Measurements from ENCODE around the gene CDK5RAP1. TPM values are rescaled to one million over a fixed set of nuclear protein-coding genes. Genes with fewer than 3 reads are reported as not detected.

The CDK5RAP1 gene
- total RNA-seq, 1 donor from 2014 or later: 39.8 TPM

DNA sequence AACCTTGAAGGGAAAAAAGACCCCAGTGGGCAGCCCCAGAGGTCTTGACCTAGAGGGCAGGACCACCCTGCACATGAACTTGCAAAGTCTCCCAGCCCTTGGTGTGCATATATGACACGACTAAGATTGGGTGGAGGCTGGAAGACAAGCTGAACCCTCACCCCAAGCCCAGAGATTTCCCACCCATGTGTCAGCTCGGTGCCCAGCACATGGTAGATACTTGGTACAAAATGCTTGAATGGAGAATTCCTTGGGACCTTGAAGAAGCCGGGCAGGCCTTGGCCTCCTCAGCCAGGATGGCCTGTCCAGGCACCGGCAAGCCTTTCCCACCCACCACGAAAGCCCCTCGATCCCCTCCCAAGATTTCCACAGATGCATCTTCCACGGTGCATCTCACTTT, 67.7 kb downstream of the CDK5RAP1 start:
- peaks cover 30% of the 10 kb centered on the region for H3K27me3 Mint-ChIP-seq (ENCODE audit: low read depth)
- H3K9me3 Mint-ChIP-seq: no peaks in the 10 kb centered on the region
- H3K27ac Mint-ChIP-seq: no peak overlapping the region
- H3K4me3 Mint-ChIP-seq: no peak overlapping the region
- H3K4me1 Mint-ChIP-seq: no peaks in the 10 kb centered on the region
- TF ChIP-seq, protein P1, sequence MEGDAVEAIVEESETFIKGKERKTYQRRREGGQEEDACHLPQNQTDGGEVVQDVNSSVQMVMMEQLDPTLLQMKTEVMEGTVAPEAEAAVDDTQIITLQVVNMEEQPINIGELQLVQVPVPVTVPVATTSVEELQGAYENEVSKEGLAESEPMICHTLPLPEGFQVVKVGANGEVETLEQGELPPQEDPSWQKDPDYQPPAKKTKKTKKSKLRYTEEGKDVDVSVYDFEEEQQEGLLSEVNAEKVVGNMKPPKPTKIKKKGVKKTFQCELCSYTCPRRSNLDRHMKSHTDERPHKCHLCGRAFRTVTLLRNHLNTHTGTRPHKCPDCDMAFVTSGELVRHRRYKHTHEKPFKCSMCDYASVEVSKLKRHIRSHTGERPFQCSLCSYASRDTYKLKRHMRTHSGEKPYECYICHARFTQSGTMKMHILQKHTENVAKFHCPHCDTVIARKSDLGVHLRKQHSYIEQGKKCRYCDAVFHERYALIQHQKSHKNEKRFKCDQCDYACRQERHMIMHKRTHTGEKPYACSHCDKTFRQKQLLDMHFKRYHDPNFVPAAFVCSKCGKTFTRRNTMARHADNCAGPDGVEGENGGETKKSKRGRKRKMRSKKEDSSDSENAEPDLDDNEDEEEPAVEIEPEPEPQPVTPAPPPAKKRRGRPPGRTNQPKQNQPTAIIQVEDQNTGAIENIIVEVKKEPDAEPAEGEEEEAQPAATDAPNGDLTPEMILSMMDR (IDR thresholded peaks at IDR 0.05; ENCODE audit: unreplicated experiment): no peak
- DNase-seq (ENCODE audit: low spot score in 2 of 2, unreplicated experiment in 2 of 2): no peak
- H3K36me3 Mint-ChIP-seq: no peaks in the 10 kb centered on the region

DNA sequence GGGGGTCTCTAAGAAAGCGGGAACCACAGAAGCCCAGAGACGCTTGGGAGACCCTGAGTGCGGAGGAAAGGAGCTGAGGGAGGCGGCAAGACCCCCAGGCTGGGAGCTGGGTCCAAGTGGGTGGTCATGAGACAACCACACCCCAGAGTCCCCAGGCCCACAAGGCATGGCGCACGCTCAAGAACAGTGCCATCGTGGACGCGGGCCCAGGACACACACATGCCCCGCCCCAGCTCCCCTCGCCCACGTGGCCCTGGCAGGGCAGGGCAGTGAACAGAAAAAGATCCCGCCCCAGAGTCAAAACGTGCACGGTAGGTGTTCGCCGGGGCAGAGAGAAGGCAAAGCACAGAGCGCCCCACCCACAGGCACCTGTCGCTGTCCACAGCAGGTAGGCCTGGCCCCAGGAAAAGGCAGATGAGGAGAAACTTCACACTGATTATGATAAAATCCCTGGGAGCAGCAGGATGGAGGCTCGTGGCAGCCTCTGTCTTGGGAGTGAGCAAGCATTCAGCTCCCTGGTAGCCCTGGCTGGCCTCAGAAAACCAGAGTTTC, 68.3 kb downstream of the CDK5RAP1 start:
- no peaks in the 10 kb centered on the region for H3K36me3 Mint-ChIP-seq
- H3K4me1 Mint-ChIP-seq: no peaks in the 10 kb centered on the region
- DNase-seq (ENCODE audit: low spot score in 2 of 2, unreplicated experiment in 2 of 2): no peak
- no peak overlapping the region for H3K4me3 Mint-ChIP-seq
- H3K27me3 Mint-ChIP-seq (ENCODE audit: low read depth): peaks cover 35% of the 10 kb centered on the region
- TF ChIP-seq, protein P1 (IDR thresholded peaks at IDR 0.05; ENCODE audit: unreplicated experiment): no peak
- no peaks in the 10 kb centered on the region for H3K9me3 Mint-ChIP-seq
- no peak overlapping the region for H3K27ac Mint-ChIP-seq

DNA sequence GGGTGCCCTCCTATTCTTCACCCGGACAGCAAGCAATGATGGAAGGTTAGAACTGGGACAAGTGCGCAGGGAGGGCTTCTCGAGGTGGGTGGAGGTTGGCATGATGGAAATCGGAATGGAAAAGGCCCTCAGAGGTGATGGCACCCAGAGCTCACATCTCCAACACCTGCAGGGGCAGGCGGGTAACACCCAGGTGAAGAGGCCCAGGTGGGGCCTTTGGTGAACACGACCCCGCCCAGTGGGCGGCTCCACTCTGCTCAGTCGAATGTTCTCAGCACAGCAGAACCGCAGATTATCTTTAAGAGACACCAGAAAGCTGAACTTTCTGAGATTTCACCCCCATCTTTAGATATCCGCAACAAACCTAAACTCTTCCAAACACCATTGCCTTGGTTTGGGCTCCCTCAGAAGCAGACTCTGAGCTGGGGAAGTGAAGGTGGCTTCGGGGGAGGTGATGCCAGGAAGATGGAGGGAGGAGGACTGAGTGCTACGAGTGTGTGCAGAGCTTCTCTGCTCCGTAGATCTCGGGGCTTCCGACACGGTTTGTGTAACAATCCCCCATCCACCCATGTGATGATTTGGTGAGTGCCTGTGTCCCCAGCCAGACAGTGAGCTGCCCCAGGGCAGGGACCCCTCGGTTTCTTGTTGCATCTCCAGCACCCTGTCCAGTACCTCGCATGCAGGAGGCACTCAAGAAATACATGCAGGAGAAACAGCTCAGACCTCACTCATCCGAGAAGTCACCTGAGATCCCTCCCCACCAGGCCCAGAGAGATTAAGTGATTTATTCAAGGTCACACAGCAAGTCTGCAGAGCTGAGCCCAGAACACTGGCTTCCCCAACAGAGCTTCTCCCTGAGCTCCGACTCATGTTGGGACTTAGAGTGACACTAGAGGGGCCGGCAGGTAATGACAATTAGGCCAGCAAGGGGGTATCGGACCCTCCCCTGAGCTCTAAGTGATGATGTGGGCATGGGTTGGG, 72.9 kb downstream of the CDK5RAP1 start:
- H3K36me3 Mint-ChIP-seq: no peaks in the 10 kb centered on the region
- no peak overlapping the region for H3K27ac Mint-ChIP-seq
- DNase-seq (ENCODE audit: low spot score in 2 of 2, unreplicated experiment in 2 of 2): no peak
- TF ChIP-seq, protein P1 (IDR thresholded peaks at IDR 0.05; ENCODE audit: unreplicated experiment): no peak
- H3K4me3 Mint-ChIP-seq: no peak overlapping the region
- H3K9me3 Mint-ChIP-seq: no peaks in the 10 kb centered on the region
- H3K4me1 Mint-ChIP-seq: no peaks in the 10 kb centered on the region
- peaks cover 31% of the 10 kb centered on the region for H3K27me3 Mint-ChIP-seq (ENCODE audit: low read depth)

DNA sequence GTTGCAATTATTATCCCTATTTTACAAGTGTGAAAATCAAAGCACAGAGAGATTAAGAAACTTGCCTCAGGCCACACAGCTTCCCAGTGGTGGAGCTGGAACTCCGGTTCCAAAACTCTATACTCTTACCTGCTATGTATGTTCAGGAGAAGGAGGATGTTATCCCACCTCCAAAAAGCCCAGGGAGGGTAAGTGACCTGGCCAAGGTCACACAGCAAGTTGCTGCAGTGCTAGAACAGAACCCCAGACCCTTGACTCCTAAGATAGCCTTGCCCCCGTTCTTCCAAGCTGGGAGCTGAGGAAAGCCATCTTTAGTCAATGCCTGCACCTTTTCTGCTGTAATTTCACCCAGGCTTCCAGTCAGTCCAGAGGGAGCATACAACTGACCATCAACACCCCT, 76.0 kb downstream of the CDK5RAP1 start:
- Mint-ChIP-seq H3K36me3 (no peaks in the 10 kb centered on the region), H3K4me3 (no peak overlapping the region), H3K4me1 (no peaks in the 10 kb centered on the region), H3K27me3 (ENCODE audit: low read depth) (peaks cover 36% of the 10 kb centered on the region), H3K27ac (no peak overlapping the region), H3K9me3 (no peaks in the 10 kb centered on the region)
- no peak for DNase-seq (ENCODE audit: low spot score in 2 of 2, unreplicated experiment in 2 of 2)
- TF ChIP-seq, protein P1 (IDR thresholded peaks at IDR 0.05; ENCODE audit: unreplicated experiment): no peak

DNA sequence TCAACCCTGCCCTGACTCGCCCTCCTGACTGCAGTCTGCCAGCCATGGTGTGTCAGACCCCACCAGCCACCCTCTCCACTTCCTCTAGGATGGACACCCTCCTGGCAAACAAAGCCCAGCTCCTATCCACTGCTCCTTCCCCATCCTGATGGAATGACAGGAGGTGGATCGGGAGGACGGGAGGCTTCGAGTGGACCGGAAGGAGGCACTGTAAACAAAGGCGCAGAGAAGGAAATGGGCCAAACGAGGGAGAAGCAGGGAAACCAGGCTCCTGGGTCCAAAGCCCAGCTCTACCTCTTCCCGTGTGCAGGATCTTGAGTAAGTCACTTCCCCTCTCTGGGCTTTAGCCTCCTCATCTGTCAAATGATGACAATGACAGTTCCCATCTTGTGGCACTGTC, 78.1 kb downstream of the CDK5RAP1 start:
- Mint-ChIP-seq H3K4me1 (no peaks in the 10 kb centered on the region), H3K4me3 (no peak overlapping the region), H3K27ac (no peak overlapping the region), H3K27me3 (ENCODE audit: low read depth) (peaks cover 39% of the 10 kb centered on the region), H3K9me3 (no peaks in the 10 kb centered on the region), H3K36me3 (no peaks in the 10 kb centered on the region)
- TF ChIP-seq, protein P1 (IDR thresholded peaks at IDR 0.05; ENCODE audit: unreplicated experiment): no peak
- no peak for DNase-seq (ENCODE audit: low spot score in 2 of 2, unreplicated experiment in 2 of 2)
